Liver (tissue), 3 donors: ENCODE measurements around the gene BRSK2.

ENCODE experiments used
- EGR1 ChIP-seq, 2 donors: IDR thresholded peaks; 2 replicates each; pipeline ENCODE4 v1.6.1; 2016 to 2018; ENCODE audit warnings: antibody characterized with exemption in 2 of 2, low read depth in 2 of 2
- REST ChIP-seq: IDR thresholded peaks from 2 replicates; pipeline ENCODE4 v1.6.1; 2016; ENCODE audit warnings: antibody characterized with exemption, mild to moderate bottlenecking
- RXRA ChIP-seq, 2 donors: IDR thresholded peaks; 2 replicates each; pipeline ENCODE4 v1.6.1; 2017 to 2018; ENCODE audit warnings: antibody characterized with exemption in 2 of 2, mild to moderate bottlenecking in 1 of 2
- SP1 ChIP-seq: IDR thresholded peaks from 2 replicates; pipeline ENCODE4 v1.6.1; 2018; ENCODE audit warnings: antibody characterized with exemption, mild to moderate bottlenecking
- TAF1 ChIP-seq: conservative IDR thresholded peaks from 2 replicates; pipeline ENCODE4 v1.6.1; 2016; ENCODE audit warnings: antibody characterized with exemption, mild to moderate bottlenecking
- YY1 ChIP-seq: IDR thresholded peaks from 2 replicates; pipeline ENCODE4 v1.6.1; 2016; ENCODE audit warnings: antibody characterized with exemption, mild to moderate bottlenecking
- TF ChIP-seq, protein P1 (sequence below): fragments of 150-350 bp; IDR thresholded peaks from 2 replicates; pipeline ENCODE4 v1.5.1; 2017; ENCODE audit warnings: improper control_type of control experiment, low read depth, low read length; ENCODE audit not compliant: missing input control
- TF ChIP-seq, protein P2 (sequence below): IDR thresholded peaks from 2 replicates; pipeline ENCODE4 v1.6.1; 2016; ENCODE audit warnings: antibody characterized with exemption
- donor health status: healthy.
- donor health status: healthy.

DNA sequence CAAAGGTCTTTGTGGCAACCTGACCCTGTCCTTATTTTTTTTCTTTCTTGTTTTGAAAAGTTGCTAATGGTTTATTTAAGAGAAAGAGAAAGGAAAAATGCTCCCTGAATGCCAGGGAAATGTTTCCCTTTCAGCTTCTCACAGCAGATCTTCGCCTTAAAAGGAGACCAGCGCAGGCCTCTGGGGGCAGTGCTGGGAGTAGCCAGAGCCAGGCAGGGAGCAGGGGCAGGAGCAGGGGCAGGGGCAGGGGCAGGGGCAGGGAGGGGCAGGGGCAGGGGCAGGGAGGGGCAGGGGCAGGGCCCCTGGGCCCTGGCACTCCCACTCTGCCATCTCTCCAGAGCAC lies 91.7 kb downstream of the BRSK2 start:
- TF ChIP-seq REST (no peak), EGR1 (IDR thresholded peaks at IDR 0.05; ENCODE audit: low read depth in 2 of 2) (no peak), TAF1 (no peak), YY1 (no peak), SP1 (no peak), RXRA (IDR thresholded peaks at IDR 0.05) (no peak)
- TF ChIP-seq, protein P1, sequence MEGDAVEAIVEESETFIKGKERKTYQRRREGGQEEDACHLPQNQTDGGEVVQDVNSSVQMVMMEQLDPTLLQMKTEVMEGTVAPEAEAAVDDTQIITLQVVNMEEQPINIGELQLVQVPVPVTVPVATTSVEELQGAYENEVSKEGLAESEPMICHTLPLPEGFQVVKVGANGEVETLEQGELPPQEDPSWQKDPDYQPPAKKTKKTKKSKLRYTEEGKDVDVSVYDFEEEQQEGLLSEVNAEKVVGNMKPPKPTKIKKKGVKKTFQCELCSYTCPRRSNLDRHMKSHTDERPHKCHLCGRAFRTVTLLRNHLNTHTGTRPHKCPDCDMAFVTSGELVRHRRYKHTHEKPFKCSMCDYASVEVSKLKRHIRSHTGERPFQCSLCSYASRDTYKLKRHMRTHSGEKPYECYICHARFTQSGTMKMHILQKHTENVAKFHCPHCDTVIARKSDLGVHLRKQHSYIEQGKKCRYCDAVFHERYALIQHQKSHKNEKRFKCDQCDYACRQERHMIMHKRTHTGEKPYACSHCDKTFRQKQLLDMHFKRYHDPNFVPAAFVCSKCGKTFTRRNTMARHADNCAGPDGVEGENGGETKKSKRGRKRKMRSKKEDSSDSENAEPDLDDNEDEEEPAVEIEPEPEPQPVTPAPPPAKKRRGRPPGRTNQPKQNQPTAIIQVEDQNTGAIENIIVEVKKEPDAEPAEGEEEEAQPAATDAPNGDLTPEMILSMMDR: no peak
- TF ChIP-seq, protein P2, sequence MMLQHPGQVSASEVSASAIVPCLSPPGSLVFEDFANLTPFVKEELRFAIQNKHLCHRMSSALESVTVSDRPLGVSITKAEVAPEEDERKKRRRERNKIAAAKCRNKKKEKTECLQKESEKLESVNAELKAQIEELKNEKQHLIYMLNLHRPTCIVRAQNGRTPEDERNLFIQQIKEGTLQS: no peak
